ENCODE measurements around the gene DOCK9. TPM values are rescaled to one million over a fixed set of nuclear protein-coding genes. Genes with fewer than 3 reads are reported as not detected.
A peak's percentile ranks its signal among the peaks of the same experiment; 100 is the strongest.

The DOCK9 gene
- total and polyA plus RNA-seq, 9 of the 15 experiments (the other 6 are each of a cell fraction or from before 2014, with no cell fraction given): 3.5 to 25.3 (median 16.7) TPM

GRCh38 chr13:98927951-98928927, 49.6 kb downstream of the DOCK9 start (continued):
- TF ChIP-seq ZBTB40 (IDR thresholded peaks at IDR 0.05) (peak; percentile 95), ZBTB40 (CRISPR knock-in tag; IDR thresholded peaks at IDR 0.05) (peak; percentile 95), RFX1 (IDR thresholded peaks at IDR 0.05) (peak; percentile 70)

All from K562 (cell line).